Measurements from ENCODE around the gene EFCAB6.

The EFCAB6 gene

GRCh38 chr22:43812149-43812842 is at the start of gene EFCAB6:
Gene EFCAB6, minus strand, starts transcription at chr22:43812305. Its CDS starts 29,987 bp downstream, at chr22:43782318.
- peak within 1 kb of the TSS; percentile 85 for H3K4me3 ChIP-seq (ENCODE audit: control insufficient read depth, low read depth, low read length)
- peak; percentile 74 for DNase-seq (ENCODE audit: low read depth)
- no peak for TF ChIP-seq CTCF (IDR thresholded peaks at IDR 0.05; ENCODE audit: control insufficient read depth, insufficient read depth, low read depth, low read length, missing control alignments)

- no peak for DNase-seq (ENCODE audit: low read depth)
- no peak for TF ChIP-seq CTCF (IDR thresholded peaks at IDR 0.05; ENCODE audit: control insufficient read depth, insufficient read depth, low read depth, low read length, missing control alignments)
- H3K4me3 ChIP-seq (ENCODE audit: control insufficient read depth, low read depth, low read length): no peak overlapping the region
Measured at GRCh38 chr22:43861529-43861928, 49.4 kb upstream of the EFCAB6 start.

GRCh38 chr22:43860831-43861230 is 48.7 kb upstream of the EFCAB6 start:
- no peak overlapping the region for H3K4me3 ChIP-seq (ENCODE audit: control insufficient read depth, low read depth, low read length)
- TF ChIP-seq CTCF (IDR thresholded peaks at IDR 0.05; ENCODE audit: control insufficient read depth, insufficient read depth, low read depth, low read length, missing control alignments): no peak
- no peak for DNase-seq (ENCODE audit: low read depth)

GRCh38 chr22:43860126-43860525 is 48.0 kb upstream of the EFCAB6 start:
- TF ChIP-seq CTCF (IDR thresholded peaks at IDR 0.05; ENCODE audit: control insufficient read depth, insufficient read depth, low read depth, low read length, missing control alignments): no peak
- H3K4me3 ChIP-seq (ENCODE audit: control insufficient read depth, low read depth, low read length): no peak overlapping the region
- no peak for DNase-seq (ENCODE audit: low read depth)

GRCh38 chr22:43859621-43860020 is 47.5 kb upstream of the EFCAB6 start:
- no peak overlapping the region for H3K4me3 ChIP-seq (ENCODE audit: control insufficient read depth, low read depth, low read length)
- DNase-seq (ENCODE audit: low read depth): no peak
- TF ChIP-seq CTCF (IDR thresholded peaks at IDR 0.05; ENCODE audit: control insufficient read depth, insufficient read depth, low read depth, low read length, missing control alignments): no peak

GRCh38 chr22:43859176-43859575 is 47.1 kb upstream of the EFCAB6 start:
- TF ChIP-seq CTCF (IDR thresholded peaks at IDR 0.05; ENCODE audit: control insufficient read depth, insufficient read depth, low read depth, low read length, missing control alignments): no peak
- no peak for DNase-seq (ENCODE audit: low read depth)

More at GRCh38 chr22:43859176-43859575, 47.1 kb upstream of the EFCAB6 start:
- H3K4me3 ChIP-seq (ENCODE audit: control insufficient read depth, low read depth, low read length): no peak overlapping the region
